Heart right ventricle (tissue), 16 donors: ENCODE results near the gene OR51B4. TPM values are rescaled to one million over a fixed set of nuclear protein-coding genes. Genes with fewer than 3 reads are reported as not detected.
"Not testable (repeated sequence)": the region's sequence is repeated elsewhere in the genome, so short reads cannot be mapped to it uniquely, and the experiment has no call there.

Experiments used
- ATAC-seq, 8 donors: fragments of 200-7000 bp; cut with Tn5 transposase; one replicate each; pipeline ENCODE4 v1.9.1; 2020; ENCODE audit warnings: mild to moderate bottlenecking in 8 of 8, moderate library complexity in 8 of 8, moderate number of reproducible peaks in 1 of 8
- DNase-seq, 2 donors: peaks; one replicate each; pipeline ENCODE4 v3.0.0-alpha.2; 2020
- H3K27ac ChIP-seq, 10 donors: fragments of 200-600 bp; sonication (generic) in 2 of 10; one replicate each; pipeline versions ENCODE4 v1.5.0 to v1.8.0; 2020 to 2022; ENCODE audit warnings: mild to moderate bottlenecking in 3 of 10
- H3K27me3 ChIP-seq, 7 donors: fragments of 200-600 bp; one replicate each; pipeline ENCODE4 v1.8.0; 2021 to 2022; ENCODE audit warnings: mild to moderate bottlenecking in 2 of 7
- H3K36me3 ChIP-seq, 9 donors: fragments of 200-600 bp; sonication (generic) in 1 of 9; one replicate each; pipeline versions ENCODE4 v1.5.0 to v1.8.0; 2020 to 2022; ENCODE audit warnings: mild to moderate bottlenecking in 2 of 9
- H3K4me1 ChIP-seq, 9 donors: fragments of 200-600 bp; sonication (generic) in 1 of 9; one replicate each; pipeline versions ENCODE4 v1.5.0 to v1.8.0; 2020 to 2022; ENCODE audit warnings: mild to moderate bottlenecking in 4 of 9
- H3K4me3 ChIP-seq, 10 donors: fragments of 200-600 bp; sonication (generic) in 2 of 10; one replicate each; pipeline versions ENCODE4 v1.5.0 to v1.8.0; 2020 to 2022; ENCODE audit warnings: mild to moderate bottlenecking in 7 of 10, moderate library complexity in 2 of 10
- H3K9me3 ChIP-seq, 11 donors: fragments of 200-600 bp in 10 of 11; sonication (generic) in 2 of 11; one replicate each; pipeline versions ENCODE4 v1.5.0 to v1.8.0; 2013 to 2022; ENCODE audit warnings: mild to moderate bottlenecking in 2 of 11, control low read depth in 1 of 11, moderate library complexity in 1 of 11
- WGBS, 2 donors: extraction: QIAGEN DNeasy Blood & Tissue Kit; methylation state at CpG; one replicate each; pipeline ENCODE4 v1.1.7; 2013; ENCODE audit warnings: inconsistent platforms in 1 of 2; 5-methylcytosine and 5-hydroxymethylcytosine counted together
- intact Hi-C, 10 donors: fragments of 100-400 bp; cut with DNase I; formaldehyde crosslinking; loops; one replicate each; pipeline versions ENCODE4 v1.11.1 to v1.14.2; 2022
- polyA plus RNA-seq, 2 donors: library from polyadenylated mRNA; stranded (reverse); fragments of 200-250 nt; gene quantifications; one replicate each; pipeline ENCODE4 v1.2.3, GENCODE V29; 2013
- total RNA-seq, 10 donors: library from RNA; stranded (reverse); fragmentation: NEBNext Ultra II Directional in 3 of 10; extraction: Animal tissue kit (Norgen Biotek cat#: 25700) in 3 of 10; gene quantifications; one replicate each; pipeline versions ENCODE4 v1.2.1 to v1.2.4, GENCODE V29; 2021 to 2023
- TF ChIP-seq, protein P1 (sequence below), 9 donors: fragments of 200-600 bp; sonication (generic) in 2 of 9; IDR thresholded peaks; one replicate each; pipeline versions ENCODE4 v1.5.0 to v1.8.0; 2021 to 2022; ENCODE audit warnings: antibody characterized with exemption in 9 of 9, mild to moderate bottlenecking in 5 of 9, moderate library complexity in 1 of 9
- donor health status: Arrhythmogenic right ventricular cardiomyopathy.
- donor health status: ischemic (EF 13 %, LVEDD 7.1; RV severe dilation, severe dysfunction).
- donor health status: healthy with polysubstance abuse.
- donor health status: DM: no; HTN: yes; CAD: no.
- donor health status: DM: no; HTN: no; CAD: no.
- donor health status: ischemic (EF 25% LVEDD 6.9; RV normal size, moderate dysfunction).
- donor health status: ischemic (EF 25% LVEDD 5.7; RV mildly dilated, moderate dysfunction).
- donor health status: healthy.
- donor health status: DM: yes; HTN: yes; CAD: no.
- donor health status: Ischemic cardiomyopathy.
- donor health status: ischemic (EF 35%, LVEDD 5.7; RV mildly dilated, moderate dysfunction).
- donor health status: nonischemic (EF 11% LVEDD 7.7; RV severe dilation, severe dysfunction).
- donor health status: DM: yes; HTN: yes; CAD: no.
- donor health status: PGD.
- donor health status: ischemic (EF 29% LVEDD 5.4; RV normal size, mild dysfunction).
- donor health status: nonischemic (EF 23%, LVEDD 6.1; RV moderate dilation, normal function).

Gene OR51B4
- total and polyA plus RNA-seq, 12 donors, result not detected

DNA sequence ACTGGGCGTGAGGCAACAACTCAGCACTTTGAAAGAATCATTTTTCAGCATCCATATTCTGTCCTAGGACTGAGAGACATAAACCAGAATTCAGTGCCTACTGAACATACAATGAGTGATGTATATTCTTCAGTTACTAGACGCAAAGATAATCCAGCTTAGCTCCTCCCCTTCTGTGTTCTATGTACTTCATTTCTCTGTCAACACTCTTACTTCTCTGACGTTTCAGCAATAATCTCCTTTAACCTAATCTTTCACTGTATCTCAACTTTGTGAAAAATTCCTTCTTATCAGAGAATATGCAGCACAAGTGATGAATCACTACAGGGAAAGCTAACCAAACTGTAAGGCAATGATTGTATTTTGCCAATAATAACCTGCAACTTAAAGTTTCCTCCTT, 44.1 kb upstream of the OR51B4 start:
- Histone ChIP-seq H3K4me1 (no peaks in the 10 kb centered on the region), H3K27me3 (no peaks in the 10 kb centered on the region), H3K4me3 (no peak overlapping the region), H3K9me3 (no peaks in the 10 kb centered on the region), H3K27ac (no peak overlapping the region), H3K36me3 (no peaks in the 10 kb centered on the region)
- WGBS, 2 donors, result 43 to 49% methylated on average over 3 of the region's 3 CpGs
- TF ChIP-seq, protein P1, sequence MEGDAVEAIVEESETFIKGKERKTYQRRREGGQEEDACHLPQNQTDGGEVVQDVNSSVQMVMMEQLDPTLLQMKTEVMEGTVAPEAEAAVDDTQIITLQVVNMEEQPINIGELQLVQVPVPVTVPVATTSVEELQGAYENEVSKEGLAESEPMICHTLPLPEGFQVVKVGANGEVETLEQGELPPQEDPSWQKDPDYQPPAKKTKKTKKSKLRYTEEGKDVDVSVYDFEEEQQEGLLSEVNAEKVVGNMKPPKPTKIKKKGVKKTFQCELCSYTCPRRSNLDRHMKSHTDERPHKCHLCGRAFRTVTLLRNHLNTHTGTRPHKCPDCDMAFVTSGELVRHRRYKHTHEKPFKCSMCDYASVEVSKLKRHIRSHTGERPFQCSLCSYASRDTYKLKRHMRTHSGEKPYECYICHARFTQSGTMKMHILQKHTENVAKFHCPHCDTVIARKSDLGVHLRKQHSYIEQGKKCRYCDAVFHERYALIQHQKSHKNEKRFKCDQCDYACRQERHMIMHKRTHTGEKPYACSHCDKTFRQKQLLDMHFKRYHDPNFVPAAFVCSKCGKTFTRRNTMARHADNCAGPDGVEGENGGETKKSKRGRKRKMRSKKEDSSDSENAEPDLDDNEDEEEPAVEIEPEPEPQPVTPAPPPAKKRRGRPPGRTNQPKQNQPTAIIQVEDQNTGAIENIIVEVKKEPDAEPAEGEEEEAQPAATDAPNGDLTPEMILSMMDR (IDR thresholded peaks at IDR 0.05), result no peak
- intact Hi-C loops, result no loop called here
- no peak for DNase-seq
- no peak for ATAC-seq

GRCh38 chr11:5343474-5344335, 42.0 kb upstream of the OR51B4 start, which contains the start of gene OR51B5:
Gene OR51B5 (minus strand): TSS chr11:5343524. CDS start chr11:5343524, 0 bp downstream.
- no peak for DNase-seq
- TF ChIP-seq, protein P1 (IDR thresholded peaks at IDR 0.05), result no peak
- ATAC-seq, result no peak
- Histone ChIP-seq H3K4me3 (no peak within 1 kb of the TSS), H3K4me1 (no peaks in the 10 kb centered on the region), H3K27me3 (no peaks in the 10 kb centered on the region), H3K36me3 (no peaks in the 10 kb centered on the region), H3K9me3 (no peaks in the 10 kb centered on the region), H3K27ac (no peak within 1 kb of the TSS)
- 75 to 77% methylated on average over 6 of the region's 6 CpGs for WGBS, 2 donors
- intact Hi-C loops, result no loop called here

DNA sequence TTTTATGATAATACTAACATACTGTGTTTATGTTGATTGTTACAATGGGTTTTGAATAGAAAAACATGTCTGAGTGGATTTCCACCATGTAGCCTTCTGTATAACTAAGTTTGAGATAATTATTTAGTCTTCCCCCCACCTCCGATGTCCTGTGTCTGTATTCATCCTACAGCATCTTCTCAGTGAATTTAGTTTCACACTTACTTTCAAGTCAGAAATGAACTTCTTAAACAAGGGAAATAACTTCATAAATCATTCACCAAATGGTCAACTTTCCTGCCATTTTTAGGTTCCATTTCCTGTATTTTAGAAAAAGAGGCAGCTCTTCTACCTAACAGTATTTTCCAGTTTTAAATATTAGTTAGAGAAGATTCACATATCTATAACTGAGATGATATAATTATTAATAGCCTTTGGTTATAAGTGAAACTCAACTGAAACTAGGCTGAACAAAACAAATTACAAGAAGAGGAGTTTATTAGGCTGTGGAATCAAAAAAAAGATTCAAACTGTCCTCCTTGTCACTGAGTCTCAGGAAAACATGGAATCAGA, 38.1 kb upstream of the OR51B4 start:
- no peak for DNase-seq
- intact Hi-C loops, result no loop called here
- TF ChIP-seq, protein P1 (IDR thresholded peaks at IDR 0.05), result no peak
- Histone ChIP-seq H3K4me1 (no peaks in the 10 kb centered on the region), H3K9me3 (no peaks in the 10 kb centered on the region), H3K27ac (no peak overlapping the region), H3K36me3 (no peaks in the 10 kb centered on the region), H3K27me3 (no peaks in the 10 kb centered on the region), H3K4me3 (no peak overlapping the region)
- ATAC-seq, result no peak
- 85 to 96% methylated on average over 1 of the region's 1 CpG for WGBS, 2 donors

DNA sequence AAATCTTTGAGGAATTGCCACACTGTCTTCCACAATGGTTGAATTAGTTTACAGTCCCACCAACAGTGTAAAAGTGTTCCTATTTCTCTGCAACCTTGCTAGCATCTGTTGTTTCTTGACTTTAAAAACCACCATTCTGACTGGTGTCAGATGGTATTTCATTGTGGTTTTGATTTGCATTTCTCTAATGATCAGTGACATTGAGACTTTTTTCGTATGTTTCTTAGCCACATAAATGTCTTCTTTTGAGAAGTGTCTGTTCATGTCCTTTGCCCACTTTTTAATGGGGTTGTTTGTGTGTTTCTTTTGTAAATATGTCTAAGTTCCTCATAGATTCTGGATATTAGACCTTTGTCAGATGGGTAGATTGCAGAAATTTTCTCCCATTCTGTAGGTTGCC, 35.5 kb upstream of the OR51B4 start:
- H3K27me3 ChIP-seq, H3K4me1 ChIP-seq, H3K36me3 ChIP-seq, H3K27ac ChIP-seq, DNase-seq, H3K4me3 ChIP-seq, H3K9me3 ChIP-seq, ATAC-seq, intact Hi-C loops: not testable (repeated sequence)
- 69 to 79% methylated on average over 1 of the region's 1 CpG for WGBS, 2 donors

DNA sequence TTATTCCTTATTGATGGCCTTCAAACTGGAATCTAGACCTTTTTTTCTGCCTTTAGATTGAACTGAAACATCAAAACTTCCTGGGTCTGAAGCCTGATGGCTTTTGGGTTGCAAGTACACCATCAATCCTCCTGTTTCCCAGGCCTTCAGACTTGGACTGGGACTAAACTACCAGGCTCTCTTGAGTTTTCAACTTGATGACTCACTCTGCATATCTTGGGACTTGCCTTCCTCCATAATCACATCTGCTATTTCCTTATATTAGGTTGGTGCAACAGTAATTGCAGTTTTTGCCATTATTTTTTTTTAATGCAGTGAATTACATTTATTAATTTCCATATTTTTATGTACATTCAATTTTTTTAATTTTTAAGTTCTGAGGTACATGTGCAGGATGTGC, 34.6 kb upstream of the OR51B4 start:
- intact Hi-C loops, result no loop called here

More for the DNA sequence above, 34.6 kb upstream of the OR51B4 start:
- H3K9me3 ChIP-seq, result no peaks in the 10 kb centered on the region
- H3K36me3 ChIP-seq, result no peaks in the 10 kb centered on the region
- no peaks in the 10 kb centered on the region for H3K4me1 ChIP-seq
- H3K27me3 ChIP-seq, result no peaks in the 10 kb centered on the region
- H3K27ac ChIP-seq, result no peak overlapping the region
- ATAC-seq (no peak), DNase-seq (no peak)
- no peak overlapping the region for H3K4me3 ChIP-seq
- TF ChIP-seq, protein P1 (IDR thresholded peaks at IDR 0.05), result no peak
